GM19452 (cell line): ENCODE data around the gene KRT76.

ENCODE experiments used
- ATAC-seq: cut with Tn5 transposase; IDR thresholded peaks from one replicate; pipeline ENCODE4 v1.9.1; 2021; ENCODE audit not compliant: unreplicated experiment

Gene KRT76

DNA sequence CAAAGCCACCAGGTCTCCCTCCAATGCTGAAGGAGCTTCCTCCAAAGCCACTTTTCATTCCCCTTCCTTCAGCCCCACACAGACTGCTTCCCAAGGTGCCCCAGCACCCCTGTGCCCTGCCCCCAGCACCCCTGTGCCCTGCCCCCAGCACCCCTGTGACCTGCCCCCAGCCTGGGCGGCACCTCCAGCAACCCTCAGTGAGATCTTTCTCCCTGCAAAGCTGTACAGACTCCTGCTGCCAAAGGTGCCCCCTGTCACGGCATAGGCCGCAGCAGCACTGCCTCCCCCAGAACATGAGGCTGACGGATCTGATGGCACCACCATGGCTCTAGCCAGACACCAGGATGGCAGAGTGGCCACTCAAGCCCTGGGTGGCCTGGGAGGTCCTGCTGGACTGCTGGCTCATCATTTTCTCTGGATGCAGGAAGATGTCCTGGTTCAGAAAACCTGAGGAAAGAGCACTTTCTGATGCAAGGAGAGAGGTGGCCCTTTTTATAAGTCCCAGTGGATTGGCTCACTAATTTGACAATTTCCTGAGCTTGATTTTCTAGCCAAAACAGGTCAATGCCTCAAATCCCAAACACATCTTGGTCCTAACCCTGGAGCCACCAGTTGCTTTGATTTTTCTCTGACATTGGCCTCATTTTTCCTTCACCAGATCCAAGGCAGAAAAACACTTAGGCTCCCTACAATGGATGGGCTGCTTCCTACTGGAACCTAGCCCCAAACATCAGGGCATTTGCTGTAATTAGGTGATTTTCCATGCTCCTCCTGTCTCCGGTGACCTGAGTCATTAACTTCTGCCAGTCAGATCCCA lies 41.1 kb downstream of the KRT76 start:
- no peak for ATAC-seq

DNA sequence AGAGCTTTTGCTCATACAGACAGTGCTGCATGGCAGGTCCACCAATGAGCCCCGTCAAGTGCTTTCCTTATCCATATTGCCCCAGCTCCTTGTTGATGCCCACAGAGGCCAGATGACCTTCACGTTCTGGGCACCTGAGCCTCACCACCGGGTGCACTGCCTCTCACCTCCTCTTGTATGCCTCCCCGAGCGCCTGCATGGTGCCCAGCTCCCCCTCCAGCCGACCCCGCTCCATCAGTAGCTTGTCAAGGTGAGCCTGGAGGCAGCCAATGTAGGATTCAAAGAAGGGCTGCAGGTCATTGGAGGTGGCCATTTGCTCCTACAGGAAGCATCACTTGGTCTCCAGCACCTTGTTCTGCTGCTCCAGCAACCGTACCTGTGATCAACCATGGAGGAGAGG lies 42.0 kb downstream of the KRT76 start:
- ATAC-seq: no peak

- no peak for ATAC-seq
Observed at GRCh38 chr12:52730793-52731192, 46.4 kb downstream of the KRT76 start.

DNA sequence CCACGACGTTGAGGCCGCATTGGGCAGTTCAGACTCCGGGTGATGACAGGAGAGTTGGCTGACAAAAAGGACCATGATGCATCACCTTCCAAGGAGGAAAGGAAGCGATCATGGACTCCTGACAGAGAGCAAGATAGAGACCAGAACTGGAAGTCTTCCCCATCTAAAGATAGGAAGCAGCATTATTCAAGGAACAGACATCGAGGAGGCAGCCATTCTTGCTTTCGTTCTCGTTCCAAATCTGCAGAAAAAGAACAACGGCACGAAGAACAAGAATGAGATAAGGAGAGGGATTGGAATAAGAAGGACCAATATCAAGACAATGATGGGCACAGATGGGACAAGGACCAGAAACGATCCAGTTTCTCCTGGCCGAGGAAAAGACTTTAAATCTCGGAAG lies 46.8 kb downstream of the KRT76 start:
- no peak for ATAC-seq

GRCh38 chr12:52729147-52729546 lies 48.0 kb downstream of the KRT76 start:
- no peak for ATAC-seq

GRCh38 chr12:52728374-52728773 lies 48.8 kb downstream of the KRT76 start:
- ATAC-seq: no peak

DNA sequence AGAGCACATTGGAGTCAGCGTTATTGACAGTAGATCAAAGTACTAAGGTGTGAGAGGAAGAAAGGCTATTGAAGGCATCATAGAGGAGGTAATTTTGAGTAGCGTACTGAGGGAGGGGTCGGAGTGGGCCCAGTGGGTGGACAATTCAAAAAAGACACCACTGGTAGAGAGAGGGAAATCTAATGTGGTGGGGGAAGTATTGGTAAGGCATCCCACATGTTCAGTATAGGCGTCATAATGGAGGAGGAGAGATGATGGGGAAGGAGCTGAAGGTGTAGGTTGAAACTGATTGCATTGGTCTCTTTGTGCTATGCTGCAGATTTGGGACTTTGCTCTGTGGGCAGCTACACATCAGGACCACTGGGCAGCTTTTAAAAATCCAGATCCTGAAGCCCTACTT lies 50.1 kb downstream of the KRT76 start:
- ATAC-seq: no peak

DNA sequence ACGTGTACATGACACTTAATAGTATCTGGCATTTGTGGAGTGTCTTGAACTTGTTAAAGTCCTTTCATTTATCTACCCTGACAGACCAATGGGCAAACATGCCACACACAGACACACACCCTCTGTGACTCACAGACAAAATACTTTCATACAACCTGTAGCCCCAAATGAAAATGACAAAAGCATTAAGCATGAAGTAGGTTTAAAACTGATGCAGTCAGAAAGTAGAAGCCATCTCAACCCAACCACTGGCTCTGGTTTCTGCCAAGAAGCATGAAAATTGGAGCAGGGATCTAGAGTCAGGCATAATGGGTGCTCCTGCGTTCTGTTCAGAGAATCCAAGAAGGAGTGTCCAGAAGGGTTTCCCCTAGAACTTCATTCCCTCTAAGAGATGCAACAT lies 50.7 kb downstream of the KRT76 start:
- ATAC-seq: no peak

DNA sequence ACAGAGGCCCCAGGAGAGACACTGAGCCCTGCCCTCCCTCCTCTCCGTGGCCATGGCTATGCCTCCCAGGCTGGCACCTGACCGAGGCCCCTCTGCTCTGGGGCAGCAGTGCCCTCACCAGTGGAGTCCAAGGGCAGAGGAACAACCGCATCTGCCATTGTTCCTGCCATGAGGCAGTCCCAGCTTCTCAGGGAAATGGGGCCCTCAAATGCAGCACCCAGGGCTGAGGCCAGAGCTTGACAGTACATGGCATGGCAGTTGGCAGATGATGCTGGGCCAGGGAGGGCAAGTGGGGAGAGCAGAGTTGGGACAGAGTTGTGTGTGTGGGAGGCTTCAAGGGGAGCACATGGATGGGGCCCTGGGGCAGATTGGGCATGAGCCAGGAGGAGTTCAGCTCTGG lies 52.8 kb downstream of the KRT76 start:
- no peak for ATAC-seq

DNA sequence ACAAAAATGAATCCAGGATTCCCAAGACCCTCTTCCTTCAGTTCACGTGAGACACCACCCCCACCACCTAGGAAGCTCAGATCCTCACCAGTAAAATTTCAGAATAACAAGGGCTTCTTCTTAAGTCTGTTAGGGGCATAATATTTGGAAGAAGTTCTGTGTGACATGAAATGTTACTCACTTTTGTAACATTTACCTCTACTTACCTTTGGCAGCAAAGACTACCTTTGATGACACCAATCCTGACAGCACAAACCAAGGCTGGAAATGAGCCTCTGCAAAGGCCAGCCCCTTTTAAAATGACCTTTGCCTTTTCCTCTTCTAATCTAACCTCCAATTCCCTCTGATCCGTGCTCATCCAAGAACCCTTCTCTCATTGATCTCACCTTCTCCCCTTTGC lies 54.5 kb downstream of the KRT76 start:
- ATAC-seq: no peak

DNA sequence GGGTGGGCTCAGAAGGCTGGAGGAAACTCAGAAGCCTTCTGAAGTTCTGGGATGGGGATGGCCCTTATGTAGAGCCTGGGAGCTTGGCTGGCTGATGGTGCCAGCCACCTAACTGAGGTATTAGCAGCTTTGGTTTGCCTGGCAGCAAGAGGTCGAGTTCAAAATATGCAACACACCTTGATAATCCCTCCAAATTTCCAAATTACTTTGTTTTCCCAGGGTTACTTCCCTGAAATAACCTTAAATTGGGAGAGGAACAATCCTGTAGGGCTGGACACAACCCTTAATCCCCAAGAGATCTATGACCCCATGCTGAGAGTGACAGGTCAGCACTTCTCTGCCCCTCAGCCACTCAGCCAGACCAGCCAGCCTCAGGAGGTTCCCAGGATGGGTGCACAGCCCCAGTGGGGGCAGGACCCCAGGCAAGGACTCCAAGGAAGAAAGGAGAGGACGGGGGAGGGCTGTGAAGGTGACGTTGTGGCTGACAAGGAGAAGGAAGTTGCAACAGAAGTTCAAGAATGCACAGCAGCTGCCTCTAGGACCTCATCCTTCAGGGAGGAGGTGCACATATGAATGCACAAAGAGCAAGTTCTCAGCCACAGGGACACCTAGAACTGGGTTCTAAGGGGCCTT lies 55.2 kb downstream of the KRT76 start:
- no peak for ATAC-seq

DNA sequence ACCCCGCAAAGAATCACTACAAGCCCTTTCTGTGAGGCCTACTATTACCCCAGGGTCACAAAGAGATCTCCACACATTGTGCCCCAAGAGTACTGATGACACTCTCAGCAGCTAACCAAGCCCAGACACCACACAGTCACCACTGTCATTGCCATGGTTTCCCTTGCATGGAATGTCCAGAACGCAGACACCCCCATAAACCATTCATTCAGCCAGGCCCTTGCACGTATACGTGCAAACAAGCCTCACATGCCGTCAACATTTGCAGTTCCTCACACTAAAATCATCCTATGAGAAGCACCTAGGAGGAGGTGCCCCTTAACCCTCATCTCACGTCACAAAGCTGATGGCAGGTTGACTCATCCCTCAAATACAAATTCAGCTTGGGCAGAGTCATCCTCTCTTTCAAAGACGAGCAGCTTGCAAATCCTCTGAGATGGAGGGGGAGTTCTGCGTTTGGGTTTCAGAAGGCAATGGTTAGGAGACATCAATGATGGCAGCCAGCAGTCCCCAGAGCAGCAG lies 56.7 kb downstream of the KRT76 start:
- ATAC-seq: no peak
